Choroid plexus epithelial cell (primary cell): Measurements from ENCODE around the gene SHTN1.
A peak's percentile ranks its signal among the peaks of the same experiment; 100 is the strongest.

Source experiments
- DNase-seq: peaks from one replicate; pipeline ENCODE4 v3.0.0-alpha.2; 2010; ENCODE audit warnings: low read depth
- H3K4me3 ChIP-seq: 2 replicates; pipeline ENCODE4 v1.5.1; 2011; ENCODE audit warnings: low read depth, mild to moderate bottlenecking, control low read depth, low read length, moderate library complexity
- CTCF ChIP-seq: conservative IDR thresholded peaks from 2 replicates; pipeline ENCODE4 v1.5.1; 2011; ENCODE audit warnings: low read depth, mild to moderate bottlenecking, control low read depth, inconsistent platforms, low read length, moderate library complexity

Gene SHTN1

GRCh38 chr10:116960066-116960776 is 44.8 kb downstream of the SHTN1 start:
- no peak for TF ChIP-seq CTCF
- peak; percentile 55 for DNase-seq

GRCh38 chr10:116952729-116953128 is 52.3 kb downstream of the SHTN1 start:
- TF ChIP-seq CTCF, result peak; percentile 40
- peak; percentile 58 for DNase-seq
- no peak overlapping the region for H3K4me3 ChIP-seq

More at GRCh38 chr10:116960066-116960776, 44.8 kb downstream of the SHTN1 start:
- no peak overlapping the region for H3K4me3 ChIP-seq

- DNase-seq, result no peak
- TF ChIP-seq CTCF, result no peak
- no peak overlapping the region for H3K4me3 ChIP-seq
These were observed 56.5 kb downstream of the SHTN1 start for GRCh38 chr10:116948530-116948870.

GRCh38 chr10:116947841-116948529 is 57.0 kb downstream of the SHTN1 start:
- TF ChIP-seq CTCF, result no peak
- H3K4me3 ChIP-seq, result no peak overlapping the region
- DNase-seq, result peak; percentile 55

GRCh38 chr10:116944911-116945310 is 60.1 kb downstream of the SHTN1 start:
- H3K4me3 ChIP-seq, result no peak overlapping the region
- no peak for TF ChIP-seq CTCF
- no peak for DNase-seq

- no peak overlapping the region for H3K4me3 ChIP-seq
- no peak for TF ChIP-seq CTCF
- DNase-seq, result no peak
These were observed 73.2 kb downstream of the SHTN1 start for GRCh38 chr10:116931806-116932205.

GRCh38 chr10:116926426-116926825 is 78.6 kb downstream of the SHTN1 start:
- no peak for TF ChIP-seq CTCF
- no peak overlapping the region for H3K4me3 ChIP-seq
- no peak for DNase-seq
